ENCODE data around the gene SUMF2. TPM values are rescaled to one million over a fixed set of nuclear protein-coding genes. Genes with fewer than 3 reads are reported as not detected.

Gene SUMF2
- total RNA-seq, 1 donor from 2014 or later: 103 TPM

GRCh38 chr7:56051339-56052191 is 12.5 kb upstream of the SUMF2 start, which contains the start of the genes CCT6A and PSPH:
Gene CCT6A, plus strand, starts transcription at chr7:56051765. Its CDS starts 84 bp downstream, at chr7:56051849.
Gene PSPH, minus strand, starts transcription at chr7:56051444. Its CDS starts 30,232 bp downstream, at chr7:56021212.
- H3K36me3 Mint-ChIP-seq (ENCODE audit: low read depth): peaks cover 45% of the 10 kb centered on the region
- peak within 1 kb of the TSS; percentile 88 for H3K4me3 Mint-ChIP-seq
- ATAC-seq (ENCODE audit: low read depth): peak; percentile 90
- H3K27ac Mint-ChIP-seq: peak within 1 kb of the TSS; percentile 88
- H3K9me3 Mint-ChIP-seq: no peaks in the 10 kb centered on the region
- H3K27me3 Mint-ChIP-seq: no peaks in the 10 kb centered on the region
- peak; percentile 88 for DNase-seq
- POLR2A ChIA-PET: interaction anchor here (0.6 to 1.6 kb wide), 19 partner anchors 9 to 1292 kb away, joined by 3 to 57 read pairs (median 4); partner anchors contain the start of genes CHCHD2, LANCL2, NIPSNAP2 and SEC61G
- intact Hi-C loops (cut with micrococcal nuclease): loop anchor here (1.0 to 5.0 kb wide), 8 partner anchors 13 to 686 kb away; partner anchors contain the start of genes CHCHD2, LANCL2, MRPS17 and NIPSNAP2
- TF ChIP-seq, protein P1, sequence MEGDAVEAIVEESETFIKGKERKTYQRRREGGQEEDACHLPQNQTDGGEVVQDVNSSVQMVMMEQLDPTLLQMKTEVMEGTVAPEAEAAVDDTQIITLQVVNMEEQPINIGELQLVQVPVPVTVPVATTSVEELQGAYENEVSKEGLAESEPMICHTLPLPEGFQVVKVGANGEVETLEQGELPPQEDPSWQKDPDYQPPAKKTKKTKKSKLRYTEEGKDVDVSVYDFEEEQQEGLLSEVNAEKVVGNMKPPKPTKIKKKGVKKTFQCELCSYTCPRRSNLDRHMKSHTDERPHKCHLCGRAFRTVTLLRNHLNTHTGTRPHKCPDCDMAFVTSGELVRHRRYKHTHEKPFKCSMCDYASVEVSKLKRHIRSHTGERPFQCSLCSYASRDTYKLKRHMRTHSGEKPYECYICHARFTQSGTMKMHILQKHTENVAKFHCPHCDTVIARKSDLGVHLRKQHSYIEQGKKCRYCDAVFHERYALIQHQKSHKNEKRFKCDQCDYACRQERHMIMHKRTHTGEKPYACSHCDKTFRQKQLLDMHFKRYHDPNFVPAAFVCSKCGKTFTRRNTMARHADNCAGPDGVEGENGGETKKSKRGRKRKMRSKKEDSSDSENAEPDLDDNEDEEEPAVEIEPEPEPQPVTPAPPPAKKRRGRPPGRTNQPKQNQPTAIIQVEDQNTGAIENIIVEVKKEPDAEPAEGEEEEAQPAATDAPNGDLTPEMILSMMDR (IDR thresholded peaks at IDR 0.05): no peak
- CTCF ChIA-PET: interaction anchor here (1.2 kb wide), 1 partner anchor 13 kb away, joined by 5 read pairs; no protein-coding TSS in a partner anchor
- peaks cover 27% of the 10 kb centered on the region for H3K4me1 Mint-ChIP-seq

GRCh38 chr7:56053379-56053778 is 10.7 kb upstream of the SUMF2 start:
- H3K9me3 Mint-ChIP-seq: no peaks in the 10 kb centered on the region
- intact Hi-C loops (cut with micrococcal nuclease): loop anchor here (5.0 kb wide), 1 partner anchor 101 kb away; the partner anchor contains the start of gene MRPS17
- no peak overlapping the region for H3K4me3 Mint-ChIP-seq
- H3K4me1 Mint-ChIP-seq: peaks cover 27% of the 10 kb centered on the region
- DNase-seq (no peak), ATAC-seq (ENCODE audit: low read depth) (no peak)
- ChIA-PET CTCF (no interaction called here), POLR2A (interaction anchor here (1.7 kb wide), 1 partner anchor 11 kb away, joined by 6 read pairs; the partner anchor contains the start of gene SUMF2)
- no peaks in the 10 kb centered on the region for H3K27me3 Mint-ChIP-seq
- TF ChIP-seq, protein P1 (IDR thresholded peaks at IDR 0.05): no peak
- H3K27ac Mint-ChIP-seq: no peak overlapping the region
- peaks cover 61% of the 10 kb centered on the region for H3K36me3 Mint-ChIP-seq (ENCODE audit: low read depth)

DNA sequence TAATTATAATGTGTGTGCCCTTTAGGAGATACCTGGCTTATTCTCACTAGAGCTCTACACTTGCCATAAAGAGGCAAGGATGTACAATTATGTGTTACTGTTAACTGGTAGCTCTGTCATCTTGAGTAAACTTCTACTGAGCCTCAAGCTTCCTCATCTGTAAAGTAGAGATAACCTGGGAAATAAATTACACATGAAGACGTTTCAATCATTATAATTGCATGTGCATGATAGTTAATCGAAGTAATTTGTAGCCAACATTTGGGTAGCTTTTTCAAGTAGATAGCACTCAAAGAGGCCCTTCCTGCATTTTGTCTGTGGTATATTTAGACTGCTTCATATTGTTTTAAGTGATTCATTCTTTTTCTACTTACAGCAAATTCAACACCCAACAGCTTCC is 10.1 kb upstream of the SUMF2 start:
- TF ChIP-seq, protein P1 (IDR thresholded peaks at IDR 0.05): no peak
- Mint-ChIP-seq H3K36me3 (ENCODE audit: low read depth) (peaks cover 67% of the 10 kb centered on the region), H3K27me3 (no peaks in the 10 kb centered on the region), H3K9me3 (no peaks in the 10 kb centered on the region), H3K27ac (no peak overlapping the region), H3K4me1 (peaks cover 27% of the 10 kb centered on the region), H3K4me3 (no peak overlapping the region)
- intact Hi-C loops (cut with micrococcal nuclease): loop anchor here (5.0 kb wide), 1 partner anchor 102 kb away; the partner anchor contains the start of gene MRPS17
- ATAC-seq (ENCODE audit: low read depth): no peak
- ChIA-PET CTCF (no interaction called here), POLR2A (interaction anchor here (1.7 kb wide), 1 partner anchor 10 kb away, joined by 6 read pairs; the partner anchor contains the start of gene SUMF2)
- no peak for DNase-seq

GRCh38 chr7:56062382-56062781 is 1.7 kb upstream of the SUMF2 start:
- POLR2A ChIA-PET: interaction anchor here (1.0 kb wide), 1 partner anchor 11 kb away, joined by 4 read pairs; the partner anchor contains the start of genes CCT6A and PSPH
- Mint-ChIP-seq H3K27me3 (no peaks in the 10 kb centered on the region), H3K9me3 (no peaks in the 10 kb centered on the region), H3K27ac (peak overlapping the region; percentile 33), H3K4me3 (peak overlapping the region; percentile 24), H3K4me1 (peaks cover 32% of the 10 kb centered on the region), H3K36me3 (ENCODE audit: low read depth) (peaks cover 68% of the 10 kb centered on the region)
- CTCF ChIA-PET: interaction anchor here (4.3 kb wide), 1 partner anchor 12 kb away, joined by 25 read pairs; no protein-coding TSS in a partner anchor
- intact Hi-C loops (cut with micrococcal nuclease): loop anchor here (10.0 kb wide), 1 partner anchor 498 kb away; no protein-coding TSS in a partner anchor
- DNase-seq (no peak), ATAC-seq (ENCODE audit: low read depth) (no peak)
- TF ChIP-seq, protein P1 (IDR thresholded peaks at IDR 0.05): no peak
